Mesothelial cell of epicardium (in vitro differentiated cells): ENCODE data around the gene PSMD12. TPM values are rescaled to one million over a fixed set of nuclear protein-coding genes. Genes with fewer than 3 reads are reported as not detected.

Experiments
- DNase-seq, 2 experiments: peaks; one replicate each; pipeline ENCODE4 v3.0.0; 2021; ENCODE audit warnings: low spot score in 2 of 2; ENCODE audit not compliant: unreplicated experiment in 2 of 2
- H3K27ac Mint-ChIP-seq: 2 replicates; pipeline ENCODE4 v1.8.0; 2021; ENCODE audit warnings: mixed read lengths
- H3K27me3 Mint-ChIP-seq: 2 replicates; pipeline ENCODE4 v1.8.0; 2021; ENCODE audit warnings: low read depth, mixed read lengths
- H3K36me3 Mint-ChIP-seq: 2 replicates; pipeline ENCODE4 v1.8.0; 2021; ENCODE audit warnings: mixed read lengths
- H3K4me1 Mint-ChIP-seq: 2 replicates; pipeline ENCODE4 v1.8.0; 2021; ENCODE audit warnings: mixed read lengths
- H3K4me3 Mint-ChIP-seq: 2 replicates; pipeline ENCODE4 v1.8.0; 2021; ENCODE audit warnings: mild to moderate bottlenecking, moderate library complexity, mixed read lengths
- H3K9me3 Mint-ChIP-seq: 2 replicates; pipeline ENCODE4 v1.8.0; 2021; ENCODE audit warnings: mixed read lengths
- total RNA-seq: library from RNA; stranded (reverse); gene quantifications from 3 replicates; pipeline ENCODE4 v1.2.1, GENCODE V29; 2021
- TF ChIP-seq, protein P1 (sequence below): fragments of 200-600 bp; sonication (generic); IDR thresholded peaks from one replicate; pipeline ENCODE4 v1.5.0; 2021; ENCODE audit warnings: antibody characterized with exemption; ENCODE audit not compliant: unreplicated experiment

Gene PSMD12
- total RNA-seq, 1 donor from 2014 or later = 41.7 TPM

DNA sequence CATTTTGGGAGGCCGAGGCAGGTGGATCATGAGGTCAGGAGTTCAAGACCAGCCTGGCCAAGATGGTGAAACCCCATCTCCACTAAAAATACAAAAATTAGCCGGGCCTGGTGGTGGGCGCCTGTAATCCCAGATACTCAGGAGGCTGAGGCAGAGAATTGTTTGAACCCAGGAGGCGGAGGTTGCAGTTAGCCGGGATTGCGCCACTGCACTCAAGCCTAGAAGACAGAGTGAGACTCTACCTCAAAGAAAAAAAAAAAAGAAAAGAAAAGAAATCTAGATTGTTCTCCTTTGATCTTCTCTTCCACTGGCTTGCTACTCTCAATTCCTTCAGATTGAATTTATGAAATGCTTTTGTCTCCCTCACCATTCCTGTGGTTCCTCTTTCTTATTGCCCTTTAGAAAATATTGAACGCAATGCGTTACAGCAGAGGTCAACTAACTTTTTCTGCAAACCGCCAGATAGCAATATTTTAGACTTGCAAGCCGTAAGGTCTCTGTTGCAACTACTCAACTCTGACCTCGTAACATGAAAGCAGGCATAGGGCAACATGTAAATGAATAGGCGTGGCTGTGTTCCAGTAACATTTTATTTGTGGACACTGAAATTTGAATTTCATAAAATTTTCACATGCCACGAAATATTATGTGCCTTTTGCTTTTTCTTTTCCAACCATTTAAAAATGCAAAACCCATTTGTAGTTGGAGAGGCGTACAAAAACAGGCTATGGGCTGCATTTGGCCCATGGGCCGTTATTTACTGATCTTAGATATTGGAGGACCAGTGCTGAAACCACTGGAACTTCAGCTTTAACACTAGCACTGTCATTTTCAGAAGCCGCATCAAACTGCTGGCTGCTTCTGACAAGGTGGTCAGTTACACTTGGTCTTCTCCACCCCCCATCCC lies 35.5 kb upstream of the PSMD12 start:
- Mint-ChIP-seq H3K9me3 (peaks cover 4% of the 10 kb centered on the region), H3K27me3 (no peaks in the 10 kb centered on the region), H3K4me3 (no peak overlapping the region), H3K4me1 (peaks cover 10% of the 10 kb centered on the region), H3K27ac (no peak overlapping the region), H3K36me3 (peaks cover 6% of the 10 kb centered on the region)
- TF ChIP-seq, protein P1, sequence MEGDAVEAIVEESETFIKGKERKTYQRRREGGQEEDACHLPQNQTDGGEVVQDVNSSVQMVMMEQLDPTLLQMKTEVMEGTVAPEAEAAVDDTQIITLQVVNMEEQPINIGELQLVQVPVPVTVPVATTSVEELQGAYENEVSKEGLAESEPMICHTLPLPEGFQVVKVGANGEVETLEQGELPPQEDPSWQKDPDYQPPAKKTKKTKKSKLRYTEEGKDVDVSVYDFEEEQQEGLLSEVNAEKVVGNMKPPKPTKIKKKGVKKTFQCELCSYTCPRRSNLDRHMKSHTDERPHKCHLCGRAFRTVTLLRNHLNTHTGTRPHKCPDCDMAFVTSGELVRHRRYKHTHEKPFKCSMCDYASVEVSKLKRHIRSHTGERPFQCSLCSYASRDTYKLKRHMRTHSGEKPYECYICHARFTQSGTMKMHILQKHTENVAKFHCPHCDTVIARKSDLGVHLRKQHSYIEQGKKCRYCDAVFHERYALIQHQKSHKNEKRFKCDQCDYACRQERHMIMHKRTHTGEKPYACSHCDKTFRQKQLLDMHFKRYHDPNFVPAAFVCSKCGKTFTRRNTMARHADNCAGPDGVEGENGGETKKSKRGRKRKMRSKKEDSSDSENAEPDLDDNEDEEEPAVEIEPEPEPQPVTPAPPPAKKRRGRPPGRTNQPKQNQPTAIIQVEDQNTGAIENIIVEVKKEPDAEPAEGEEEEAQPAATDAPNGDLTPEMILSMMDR = no peak
- DNase-seq = no peak

DNA sequence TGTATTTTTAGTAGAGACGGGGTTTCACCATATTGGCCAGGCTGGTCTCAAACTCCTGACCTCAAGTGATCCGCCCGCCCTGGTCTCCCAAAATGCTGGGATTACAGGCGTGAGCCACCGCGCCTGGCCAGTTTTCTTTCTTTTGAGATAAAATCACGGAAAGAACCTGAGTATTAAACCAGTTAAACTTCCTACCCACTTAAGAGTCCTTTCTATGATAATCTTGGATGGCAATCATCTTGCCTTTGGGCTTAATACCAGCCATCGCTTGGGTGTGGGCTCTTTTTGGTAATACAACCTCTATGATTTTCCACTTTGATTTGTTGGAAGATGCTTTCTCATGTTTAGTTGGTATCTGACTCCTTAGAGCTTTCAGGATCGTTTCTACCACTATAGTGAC lies 34.7 kb upstream of the PSMD12 start:
- Mint-ChIP-seq H3K27ac (no peak overlapping the region), H3K9me3 (peaks cover 4% of the 10 kb centered on the region)

DNA sequence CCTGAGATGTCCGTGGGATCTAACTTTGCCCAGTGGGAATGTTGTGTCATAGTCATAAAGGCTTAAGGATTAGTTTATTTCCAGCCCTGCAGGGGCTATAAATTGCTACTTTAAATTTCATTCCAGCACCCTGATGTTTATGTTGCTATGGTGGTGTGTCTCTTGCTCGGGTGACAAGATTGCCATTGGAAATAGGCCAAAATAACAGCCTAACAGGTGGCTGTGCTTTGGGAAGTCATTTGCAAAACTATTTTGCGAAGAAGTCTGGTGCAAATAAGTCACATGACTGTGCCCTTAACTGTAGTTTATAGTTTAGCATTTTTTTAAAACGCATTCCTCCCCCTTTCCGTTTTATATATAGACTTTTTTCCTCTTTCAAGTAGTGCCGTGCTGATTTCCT lies 33.8 kb upstream of the PSMD12 start:
- Mint-ChIP-seq H3K9me3 (peaks cover 4% of the 10 kb centered on the region), H3K4me1 (peaks cover 16% of the 10 kb centered on the region), H3K27ac (peak overlapping the region; percentile 54), H3K4me3 (no peak overlapping the region), H3K27me3 (no peaks in the 10 kb centered on the region), H3K36me3 (peaks cover 6% of the 10 kb centered on the region)
- no peak for DNase-seq
- TF ChIP-seq, protein P1 = no peak

More for the DNA sequence above, 34.7 kb upstream of the PSMD12 start:
- H3K36me3 Mint-ChIP-seq = peaks cover 6% of the 10 kb centered on the region
- H3K4me1 Mint-ChIP-seq = peaks cover 10% of the 10 kb centered on the region
- no peak overlapping the region for H3K4me3 Mint-ChIP-seq
- TF ChIP-seq, protein P1 = no peak
- DNase-seq = no peak
- no peaks in the 10 kb centered on the region for H3K27me3 Mint-ChIP-seq

DNA sequence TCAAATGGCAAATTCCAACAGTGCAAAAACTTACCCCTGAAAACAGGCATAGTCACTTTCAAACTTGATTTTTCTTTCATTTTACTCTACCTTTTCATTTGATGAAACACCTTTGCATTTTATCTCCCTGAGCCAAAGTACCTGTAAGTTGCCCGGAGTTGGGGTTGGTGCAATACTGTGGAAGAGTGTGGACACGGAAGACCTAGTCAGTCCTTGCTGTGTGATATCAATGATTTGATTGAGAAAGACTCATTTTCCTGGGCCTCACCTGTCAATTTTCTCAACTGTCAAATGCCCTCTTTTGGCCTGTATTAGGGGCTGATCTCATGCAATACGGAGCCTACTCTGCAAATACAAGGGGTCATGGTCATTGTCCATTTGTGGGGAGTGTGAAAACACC lies 33.3 kb upstream of the PSMD12 start:
- Mint-ChIP-seq H3K36me3 (peaks cover 6% of the 10 kb centered on the region), H3K27ac (no peak overlapping the region), H3K4me1 (peaks cover 15% of the 10 kb centered on the region), H3K4me3 (no peak overlapping the region), H3K27me3 (no peaks in the 10 kb centered on the region), H3K9me3 (peaks cover 4% of the 10 kb centered on the region)
- no peak for DNase-seq
- TF ChIP-seq, protein P1 = no peak

DNA sequence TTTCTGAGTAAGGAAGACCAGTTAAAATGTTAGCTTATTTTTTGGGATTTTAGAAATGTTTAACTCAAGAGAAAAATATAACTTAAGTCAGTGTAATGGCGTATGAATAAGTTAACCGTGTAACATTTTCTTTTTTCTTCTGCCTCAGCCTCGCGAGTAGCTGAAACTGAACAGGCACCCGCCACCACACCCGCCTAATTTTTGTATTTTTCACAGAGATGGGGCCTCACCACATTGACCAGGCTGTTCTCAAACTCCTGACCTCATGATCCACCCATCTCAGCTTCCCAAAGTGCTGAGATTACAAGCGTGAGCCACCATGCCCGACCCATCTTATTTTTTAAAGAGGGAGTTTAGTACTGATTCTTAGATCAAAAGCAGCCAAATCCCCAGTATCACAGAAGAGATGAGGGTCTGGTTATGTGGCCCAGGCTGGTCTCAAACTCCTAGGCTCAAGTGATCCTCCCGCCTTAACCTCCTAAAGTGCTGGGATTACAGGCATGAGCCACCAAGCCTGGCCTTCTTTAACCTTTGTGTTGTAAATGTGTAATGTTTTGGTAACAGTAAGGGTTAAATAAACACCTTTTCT lies 27.5 kb upstream of the PSMD12 start:
- TF ChIP-seq, protein P1 = no peak
- Mint-ChIP-seq H3K36me3 (peaks cover 4% of the 10 kb centered on the region), H3K4me1 (peaks cover 15% of the 10 kb centered on the region), H3K27me3 (no peaks in the 10 kb centered on the region), H3K4me3 (no peak overlapping the region), H3K9me3 (peaks cover 4% of the 10 kb centered on the region), H3K27ac (no peak overlapping the region)
- DNase-seq = no peak
